K562 (cell line): Measurements from ENCODE around the gene CCDC93. TPM values are rescaled to one million over a fixed set of nuclear protein-coding genes. Genes with fewer than 3 reads are reported as not detected.

Experiments
- ATAC-seq: fragments of 200-7000 bp; cut with Tn5 transposase; 3 replicates; pipeline ENCODE4 v1.9.1; 2020; ENCODE audit warnings: moderate library complexity
- BruUV-seq: library from RNA; stranded (reverse); fragments of 400-500 nt; replicated peaks from 2 replicates; lab custom pipeline; 2021; lab: Mats Ljungman, UMichigan
- CTCF ChIA-PET: fragments of 300-600 bp; formaldehyde crosslinking; extraction: SDS; loops from one replicate; lab custom pipeline; 2021; ENCODE audit warnings: low intra/inter-chr PET ratio; lab: Yijun Ruan, JAX
- POLR2A ChIA-PET: fragments of 300-600, 350-650 bp; sonication (Branson Sonifier 250); formaldehyde crosslinking; extraction: SDS; loops from one replicate; lab custom pipeline; 2021; ENCODE audit warnings: antibody characterized with exemption, inconsistent platforms; lab: Yijun Ruan, JAX
- DNase-seq, 4 experiments: peaks; one replicate each; pipeline versions ENCODE4 v3.0.0 to v3.0.0-alpha.2; 2011 to 2018; ENCODE audit warnings: low spot score in 3 of 4, mixed read lengths in 3 of 4; ENCODE audit errors: extremely low read depth in 1 of 4
- FAIRE-seq: peaks from 2 replicates; lab custom pipeline; 2011; peaks lifted over from hg19 to GRCh38; lab: Jason Lieb, UNC
- H2AFZ ChIP-seq: 2 replicates; pipeline ENCODE4 v1.6.0; 2011; ENCODE audit warnings: low read depth, low read length, control low read depth, inconsistent platforms
- H3K27ac ChIP-seq: fragments of 200-600 bp; 3 replicates; pipeline ENCODE4 v1.8.0; 2011; ENCODE audit warnings: low read depth, mild to moderate bottlenecking, control low read depth, inconsistent platforms, low read length, moderate library complexity, mixed read lengths; ENCODE audit errors: extremely low read depth
- H3K27me3 ChIP-seq, 2 experiments: fragments of 300-600 bp in 1 of 2; 2 replicates in 1 of 2; 3 replicates in 1 of 2; pipeline versions ENCODE4 v1.6.0 to v1.8.0; 2011; ENCODE audit warnings: inconsistent platforms in 2 of 2, low read length in 2 of 2, mild to moderate bottlenecking in 1 of 2, mixed read lengths in 1 of 2, moderate library complexity in 1 of 2; ENCODE audit not compliant: control insufficient read depth in 2 of 2, insufficient read depth in 2 of 2
- H3K36me3 ChIP-seq: fragments of 300-600 bp; 3 replicates; pipeline ENCODE4 v1.8.0; 2011; ENCODE audit warnings: mild to moderate bottlenecking, low read length, inconsistent platforms; ENCODE audit not compliant: control insufficient read depth, insufficient read depth
- H3K4me1 ChIP-seq, 2 experiments: fragments of 200-600 bp in 1 of 2; replicated peaks in 1 of 2; 2 replicates in 1 of 2; 3 replicates in 1 of 2; pipeline versions ENCODE4 v1.5.1 to v1.8.0; 2011; ENCODE audit warnings: inconsistent platforms in 2 of 2, low read length in 2 of 2, mild to moderate bottlenecking in 1 of 2, mixed read lengths in 1 of 2, moderate library complexity in 1 of 2; ENCODE audit not compliant: control insufficient read depth in 2 of 2, insufficient read depth in 2 of 2
- H3K4me2 ChIP-seq: 2 replicates; pipeline ENCODE4 v1.6.1; 2011; ENCODE audit warnings: low read length, control low read depth, inconsistent platforms, mixed read lengths; ENCODE audit not compliant: insufficient read depth
- H3K4me3 ChIP-seq: fragments of 200-600 bp; sonication (generic), shearing (Covaris generic); 2 replicates; pipeline ENCODE4 v1.5.1; 2016; ENCODE audit warnings: control low read depth, inconsistent platforms
- H3K79me2 ChIP-seq: fragments of 200-600 bp; 3 replicates; pipeline ENCODE4 v1.8.0; 2011; ENCODE audit warnings: low read length, inconsistent platforms; ENCODE audit not compliant: control insufficient read depth, insufficient read depth
- H3K9ac ChIP-seq, 2 experiments: 2 replicates each; pipeline versions ENCODE4 v1.6.0 to v1.6.1; 2011; ENCODE audit warnings: low read depth in 2 of 2, low read length in 2 of 2, control low read depth in 1 of 2, inconsistent platforms in 1 of 2, mild to moderate bottlenecking in 1 of 2, mixed read lengths in 1 of 2; ENCODE audit not compliant: insufficient read depth in 1 of 2
- H3K9me1 ChIP-seq: one replicate; pipeline ENCODE4 v1.6.0; 2011; ENCODE audit warnings: inconsistent platforms, mild to moderate bottlenecking, low read length, moderate library complexity; ENCODE audit not compliant: control insufficient read depth, insufficient read depth
- H3K9me3 ChIP-seq: replicated peaks from 2 replicates; pipeline ENCODE4 v1.5.1; 2011; ENCODE audit warnings: low read depth, low read length, inconsistent platforms; ENCODE audit not compliant: control insufficient read depth, insufficient read depth
- H4K20me1 ChIP-seq: replicated peaks from 2 replicates; pipeline ENCODE4 v1.6.1; 2011; ENCODE audit warnings: low read length, inconsistent platforms, mixed read lengths; ENCODE audit not compliant: control insufficient read depth, insufficient read depth
- CHD2 ChIP-seq: IDR thresholded peaks from 2 replicates; pipeline ENCODE4 v1.6.1; 2011; ENCODE audit warnings: low read depth, low read length
- GABPA ChIP-seq: fragments of 200-800 bp; sonication (Bioruptor generic); conservative IDR thresholded peaks from 2 replicates; pipeline ENCODE4 v1.6.1; 2016; ENCODE audit warnings: low read depth, missing genetic modification characterization, missing compliant biosample characterization
- POLR2AphosphoS5 ChIP-seq: IDR thresholded peaks from 2 replicates; pipeline ENCODE4 v1.6.1; 2011; ENCODE audit warnings: mild to moderate bottlenecking, low read depth, low read length, moderate library complexity; ENCODE audit not compliant: control insufficient read depth, insufficient read depth
- RHOXF2B ChIP-seq: fragments of 250-450 bp; sonication (Bioruptor Pico); conservative IDR thresholded peaks from 2 replicates; pipeline ENCODE4 v1.5.1; 2021
- SP1 ChIP-seq: sonication (generic); formaldehyde crosslinking; IDR thresholded peaks from 2 replicates; pipeline ENCODE4 v1.8.1; 2022; ENCODE audit warnings: mild to moderate bottlenecking, missing genetic modification reagents
- ZBED1 ChIP-seq: IDR thresholded peaks from 2 replicates; pipeline ENCODE4 v1.6.1; 2014
- ZNF23 ChIP-seq: fragments of 250-450 bp; sonication (Bioruptor Pico); IDR thresholded peaks from 2 replicates; pipeline ENCODE4 v1.4.0; 2020; ENCODE audit warnings: mild to moderate bottlenecking
- WGBS: fragments of 100-300 bp; shearing (Covaris generic); methylation state at CpG from one replicate; pipeline ENCODE4 v1.1.6; 2016; ENCODE audit warnings: low coverage, mixed read lengths; ENCODE audit not compliant: insufficient coverage; ENCODE audit errors: missing lambda C conversion rate; 5-methylcytosine and 5-hydroxymethylcytosine counted together
- in situ Hi-C: fragments of 300-500 bp; cut with MboI; formaldehyde crosslinking; loops from 4 replicates; pipeline ENCODE4 v1.15.0; 2018; ENCODE audit warnings: inconsistent platforms, mixed read lengths
- intact Hi-C: fragments of 100-400 bp; cut with micrococcal nuclease; formaldehyde crosslinking; loops from 2 replicates; pipeline ENCODE4 v1.14.2; 2022
- polyA plus RNA-seq, 8 experiments: library from polyadenylated mRNA; depleted of rRNA in 4 of 8; stranded (reverse) in 5 of 8; unstranded in 3 of 8; fragments of >200 nt; fragmentation: Nextera tagmentation in 2 of 8; fragmentation: Illumina TruSeq in 1 of 8; extraction: Ambion mirVana in 2 of 8; extraction: Trizol in 1 of 8; gene quantifications; 2 replicates each; pipeline versions ENCODE4 v1.2.1 to v1.2.3, GENCODE V29; 2011 to 2014; ENCODE audit warnings: inconsistent platforms in 1 of 8, missing spikeins in 1 of 8
- total RNA-seq, 7 experiments: library from RNA; depleted of rRNA in 6 of 7; stranded (reverse); fragments of >200 nt in 6 of 7; fragmentation: Illumina TruSeq in 2 of 7; extraction: Trizol in 2 of 7; gene quantifications; 2 replicates each; pipeline versions ENCODE4 v1.2.1 to v1.2.3, GENCODE V29; 2011 to 2021; ENCODE audit warnings: low replicate concordance in 1 of 7

CCDC93 gene
- total and polyA plus RNA-seq, 9 of the 15 experiments (the other 6 are each of a cell fraction or from before 2014, with no cell fraction given) = 3.3 to 19.3 (median 12.4) TPM

DNA sequence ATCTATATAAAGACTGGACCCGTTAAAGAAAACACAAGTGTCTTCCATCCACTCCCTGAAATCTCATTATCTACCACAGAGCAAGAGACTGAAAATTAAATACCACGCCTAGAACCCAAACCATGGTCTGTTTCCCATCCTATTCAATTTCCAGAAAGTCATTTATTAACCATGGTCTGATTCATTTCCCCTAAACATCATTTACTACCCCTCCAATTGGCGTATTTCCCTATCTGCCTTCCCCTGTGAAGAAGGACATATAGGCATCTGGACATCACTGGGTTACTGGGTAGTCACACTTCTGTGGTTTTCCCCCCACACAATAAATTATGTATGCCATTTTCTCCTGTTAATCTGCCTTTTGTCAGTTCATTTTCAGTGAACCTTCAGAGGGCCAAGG is 30.8 kb downstream of the CCDC93 start (continued):
- no peak for TF ChIP-seq ZNF23 (CRISPR knock-in tag)

DNA sequence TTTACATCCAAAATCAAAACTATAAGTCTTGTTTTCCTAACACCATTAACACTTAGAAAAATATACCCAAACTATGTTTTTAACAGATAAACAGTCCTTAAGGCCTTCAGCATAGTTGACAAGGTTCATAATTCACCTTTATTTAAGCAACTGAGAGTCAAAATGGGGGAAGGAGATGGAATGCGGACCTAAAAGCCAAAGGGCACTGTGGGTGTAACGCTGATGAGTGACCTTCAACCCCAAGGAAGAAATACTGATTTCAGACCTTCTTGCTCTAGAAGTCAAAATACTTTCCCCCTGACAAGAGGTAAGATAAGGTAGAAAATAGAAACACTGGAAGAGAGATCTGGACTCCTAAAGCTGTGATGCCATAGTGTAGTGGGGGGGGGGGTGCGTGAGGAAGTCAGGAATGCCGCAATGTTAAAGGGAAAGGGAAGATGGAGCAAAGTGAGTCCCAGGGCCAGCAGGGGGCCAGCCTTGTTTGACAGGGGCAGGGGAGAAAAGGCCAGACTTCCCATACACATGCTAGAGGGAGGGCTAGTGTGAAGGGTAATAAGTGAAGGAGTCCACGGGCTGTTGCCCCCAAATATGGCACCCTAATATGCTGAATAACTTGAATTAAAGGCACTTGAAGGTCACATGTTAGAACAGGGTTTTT is 31.4 kb downstream of the CCDC93 start:
- FAIRE-seq (no peak), DNase-seq (peak in 1 of 4 experiments; percentile 21)

More for the DNA sequence above, 31.4 kb downstream of the CCDC93 start:
- in situ Hi-C loops = no loop called here
- H3K36me3 ChIP-seq = peaks cover 33% of the 10 kb centered on the region; the same call in 2 of the 3 replicates
- H3K4me1 ChIP-seq = no peaks in the 10 kb centered on the region
- TF ChIP-seq RHOXF2B (CRISPR knock-in tag) = no peak
- no peak for TF ChIP-seq GABPA (tag)
- no peak for TF ChIP-seq ZBED1
- TF ChIP-seq POLR2AphosphoS5 = no peak
- no peak for TF ChIP-seq SP1 (CRISPR knock-in tag)
- TF ChIP-seq CHD2 = no peak
- H3K9me3 ChIP-seq = no peaks in the 10 kb centered on the region
- 0 out of 3 replicates have a peak, but pooled peaks have one; percentile 39 for ATAC-seq
- H3K27me3 ChIP-seq = no peaks in the 10 kb centered on the region
- H3K79me2 ChIP-seq = no peaks in the 10 kb centered on the region
- no peaks in the 10 kb centered on the region; the same call in 1 of the 2 replicates for H4K20me1 ChIP-seq
- ChIA-PET CTCF (no interaction called here), POLR2A (no interaction called here)
- BruUV-seq = no TSS peak
- no peak overlapping the region for H3K4me2 ChIP-seq
- intact Hi-C loops = no loop called here
- no peak overlapping the region for H3K9ac ChIP-seq
- WGBS = 91% methylated on average over 4 of the region's 5 CpGs
- H3K4me3 ChIP-seq = no peak overlapping the region
- no peak overlapping the region for H3K27ac ChIP-seq
- no peak overlapping the region for H2AFZ ChIP-seq
- no peaks in the 10 kb centered on the region for H3K9me1 ChIP-seq
